Measurements from ENCODE around the gene PRKAG2.

GRCh38 chr7:151779255-151779654 lies 97.7 kb downstream of the PRKAG2 start:
- TF ChIP-seq CTCF (IDR thresholded peaks at IDR 0.05; ENCODE audit: low read depth, low read length) (no peak), POLR2A (IDR thresholded peaks at IDR 0.05; ENCODE audit: extremely low read depth, insufficient read length) (no peak)

Measured in NB4 (cell line).